ENCODE data around the gene EMC8.

EMC8 gene

DNA sequence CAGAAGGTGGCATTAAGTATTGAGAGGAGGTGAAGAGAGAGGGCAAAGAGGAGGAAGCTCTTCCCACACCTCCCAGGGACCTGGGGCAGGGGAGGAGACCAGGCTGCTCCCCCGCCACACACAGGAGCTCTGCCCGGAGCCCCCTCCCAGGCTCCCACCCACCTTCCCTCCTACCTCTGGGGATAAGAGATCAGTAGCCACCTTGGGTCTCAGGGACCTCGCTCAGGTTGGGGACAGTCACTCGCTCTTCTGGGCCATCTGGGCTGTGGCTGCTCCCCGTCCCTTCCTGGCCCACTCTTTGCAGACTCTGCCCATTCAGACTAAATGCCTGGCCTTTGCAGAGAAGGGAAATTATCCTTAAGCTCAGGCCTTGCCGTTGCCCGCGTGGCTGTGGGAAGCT is 33.6 kb downstream of the EMC8 start:
- Histone ChIP-seq H3K27ac (ENCODE audit: low read depth, low read length, severe bottlenecking) (no peak overlapping the region), H3K4me1 (ENCODE audit: control insufficient read depth, insufficient read depth, low read length, poor library complexity, severe bottlenecking) (peaks cover 11% of the 10 kb centered on the region), H3K4me3 (ENCODE audit: extremely low read depth, insufficient read depth, low read length, poor library complexity, severe bottlenecking) (no peak overlapping the region), H3K9me3 (ENCODE audit: control insufficient read depth, low read length) (no peaks in the 10 kb centered on the region), H3K36me3 (ENCODE audit: control insufficient read depth, insufficient read depth, low read length) (no peaks in the 10 kb centered on the region)
- 79 to 83% methylated on average over 7 of the region's 8 CpGs for WGBS, 2 experiments (ENCODE audit: insufficient coverage in 2 of 2)

DNA sequence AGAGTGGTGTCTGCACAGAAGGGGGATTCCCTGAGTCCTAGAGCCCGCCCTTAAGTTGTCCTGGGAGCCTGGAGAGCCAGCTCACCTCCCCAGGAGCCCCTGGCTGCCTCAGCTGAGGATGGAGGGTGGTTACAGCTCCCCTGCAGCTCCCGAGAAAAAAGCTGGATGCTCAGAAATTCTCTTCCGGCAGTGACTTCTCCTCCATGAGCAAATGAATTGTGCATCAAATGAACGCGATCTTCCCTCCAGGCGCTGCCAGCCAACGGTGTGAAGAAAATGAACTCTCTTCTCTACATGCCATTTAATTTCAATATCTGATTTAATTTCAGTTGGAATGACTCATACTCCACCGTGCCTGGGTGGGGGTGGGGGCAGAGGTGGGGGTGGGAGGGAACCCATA is 34.1 kb downstream of the EMC8 start:
- 77 to 83% methylated on average over 1 to 7 of the region's 8 CpGs for WGBS, 2 experiments (ENCODE audit: insufficient coverage in 2 of 2)
- Histone ChIP-seq H3K4me3 (ENCODE audit: extremely low read depth, insufficient read depth, low read length, poor library complexity, severe bottlenecking) (no peak overlapping the region), H3K36me3 (ENCODE audit: control insufficient read depth, insufficient read depth, low read length) (no peaks in the 10 kb centered on the region)

GRCh38 chr16:85763616-85764015 is 35.7 kb downstream of the EMC8 start:
- Histone ChIP-seq H3K4me1 (ENCODE audit: control insufficient read depth, insufficient read depth, low read length, poor library complexity, severe bottlenecking) (peaks cover 11% of the 10 kb centered on the region), H3K4me3 (ENCODE audit: extremely low read depth, insufficient read depth, low read length, poor library complexity, severe bottlenecking) (no peak overlapping the region), H3K9me3 (ENCODE audit: control insufficient read depth, low read length) (no peaks in the 10 kb centered on the region), H3K36me3 (ENCODE audit: control insufficient read depth, insufficient read depth, low read length) (no peaks in the 10 kb centered on the region), H3K27ac (ENCODE audit: low read depth, low read length, severe bottlenecking) (no peak overlapping the region)
- 80 to 100% methylated on average over 1 of the region's 2 CpGs for WGBS, 2 experiments (ENCODE audit: insufficient coverage in 2 of 2)

More for the DNA sequence above, 34.1 kb downstream of the EMC8 start:
- Histone ChIP-seq H3K27ac (ENCODE audit: low read depth, low read length, severe bottlenecking) (no peak overlapping the region), H3K9me3 (ENCODE audit: control insufficient read depth, low read length) (no peaks in the 10 kb centered on the region), H3K4me1 (ENCODE audit: control insufficient read depth, insufficient read depth, low read length, poor library complexity, severe bottlenecking) (peaks cover 11% of the 10 kb centered on the region)

DNA sequence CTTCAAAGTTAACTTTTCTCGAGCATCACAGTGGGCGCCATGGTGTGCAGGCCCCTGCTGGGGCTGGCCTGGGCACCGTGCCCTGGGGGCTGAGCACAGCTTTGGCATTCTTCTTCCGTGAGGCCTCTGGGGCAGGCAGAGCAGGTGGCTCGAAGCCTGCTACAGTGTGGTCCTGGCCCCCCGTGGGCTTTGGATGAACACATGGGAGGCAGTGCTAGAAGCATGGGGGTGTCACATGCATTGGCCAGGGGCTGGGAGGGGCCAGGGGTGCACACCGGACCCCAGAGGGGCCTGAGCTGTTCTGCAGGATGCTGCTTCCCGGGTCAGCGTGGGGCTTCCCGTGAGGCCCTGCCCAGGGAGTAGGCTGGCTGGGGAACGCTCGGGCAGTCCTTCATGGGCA is 36.4 kb downstream of the EMC8 start:
- Histone ChIP-seq H3K9me3 (ENCODE audit: control insufficient read depth, low read length) (no peaks in the 10 kb centered on the region), H3K4me1 (ENCODE audit: control insufficient read depth, insufficient read depth, low read length, poor library complexity, severe bottlenecking) (peaks cover 5% of the 10 kb centered on the region), H3K27ac (ENCODE audit: low read depth, low read length, severe bottlenecking) (no peak overlapping the region), H3K36me3 (ENCODE audit: control insufficient read depth, insufficient read depth, low read length) (no peaks in the 10 kb centered on the region), H3K4me3 (ENCODE audit: extremely low read depth, insufficient read depth, low read length, poor library complexity, severe bottlenecking) (no peak overlapping the region)
- WGBS, 2 experiments (ENCODE audit: insufficient coverage in 2 of 2) = 88 to 90% methylated on average over 12 of the region's 12 CpGs

DNA sequence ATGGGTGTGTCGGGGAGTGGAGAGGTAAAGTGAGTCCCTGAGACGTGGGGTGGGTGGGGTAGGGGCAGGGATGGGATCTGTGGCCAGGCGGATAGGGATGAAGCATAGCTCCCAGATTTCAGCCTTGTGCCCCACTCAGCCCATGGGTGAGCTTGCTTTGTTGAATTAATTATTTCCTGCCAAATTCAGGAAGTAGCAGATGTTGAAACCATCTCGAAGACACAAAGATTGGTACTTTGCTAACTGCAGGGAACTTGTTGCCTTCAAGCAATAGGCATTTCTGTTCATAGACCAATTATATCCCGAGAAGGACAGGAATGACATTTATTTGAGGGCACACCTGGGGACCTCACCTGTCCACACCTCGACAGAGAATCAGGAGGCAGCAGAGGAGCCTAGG is 37.5 kb downstream of the EMC8 start:
- H3K27ac ChIP-seq (ENCODE audit: low read depth, low read length, severe bottlenecking) = no peak overlapping the region
- no peaks in the 10 kb centered on the region for H3K36me3 ChIP-seq (ENCODE audit: control insufficient read depth, insufficient read depth, low read length)
- no peaks in the 10 kb centered on the region for H3K9me3 ChIP-seq (ENCODE audit: control insufficient read depth, low read length)
- no peak overlapping the region for H3K4me3 ChIP-seq (ENCODE audit: extremely low read depth, insufficient read depth, low read length, poor library complexity, severe bottlenecking)
- no peaks in the 10 kb centered on the region for H3K4me1 ChIP-seq (ENCODE audit: control insufficient read depth, insufficient read depth, low read length, poor library complexity, severe bottlenecking)
- WGBS, 2 experiments (ENCODE audit: insufficient coverage in 2 of 2) = 82 to 88% methylated on average over 3 to 5 of the region's 6 CpGs

DNA sequence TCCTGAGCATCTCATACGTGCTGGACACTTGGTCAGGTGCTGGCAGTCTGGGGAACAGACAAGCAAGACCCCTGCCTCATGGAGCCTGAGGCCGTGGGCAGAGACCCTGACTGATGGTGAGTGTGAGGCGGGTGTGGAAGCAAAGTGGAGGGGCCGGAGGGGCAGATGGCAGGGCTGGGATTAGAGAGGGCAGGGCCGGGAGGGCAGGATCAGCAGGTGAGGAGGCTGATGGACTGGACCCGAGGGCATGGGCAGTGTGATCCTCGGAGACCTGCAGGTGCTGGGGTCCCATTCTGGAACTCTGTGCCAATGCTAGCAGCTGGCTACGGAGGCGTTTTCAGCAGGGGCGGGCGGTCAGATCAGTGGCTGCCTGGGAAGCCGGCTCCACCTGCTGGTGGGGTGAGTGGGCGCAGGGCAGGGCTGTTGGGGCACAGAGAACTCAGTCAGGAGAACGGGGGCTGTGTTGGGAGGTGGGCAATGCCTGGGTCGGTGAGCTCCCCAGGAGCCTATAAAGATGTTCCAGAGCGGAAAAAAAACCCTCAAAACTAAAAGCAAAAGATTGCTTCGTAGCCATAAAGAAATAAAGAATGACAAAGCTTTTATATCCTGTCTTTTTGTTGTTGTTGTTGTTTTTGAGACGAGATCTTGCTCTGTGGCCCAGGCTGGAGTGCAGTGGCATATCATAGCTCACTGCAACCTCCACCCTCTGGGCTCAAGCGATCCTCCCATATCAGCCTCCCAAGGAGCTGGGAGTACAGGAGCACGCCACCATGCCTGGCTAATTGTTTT is 39.5 kb downstream of the EMC8 start:
- no peak overlapping the region for H3K4me3 ChIP-seq (ENCODE audit: extremely low read depth, insufficient read depth, low read length, poor library complexity, severe bottlenecking)
- no peaks in the 10 kb centered on the region for H3K36me3 ChIP-seq (ENCODE audit: control insufficient read depth, insufficient read depth, low read length)
- WGBS, 2 experiments (ENCODE audit: insufficient coverage in 2 of 2) = 79 to 83% methylated on average over 17 to 20 of the region's 20 CpGs
- no peaks in the 10 kb centered on the region for H3K4me1 ChIP-seq (ENCODE audit: control insufficient read depth, insufficient read depth, low read length, poor library complexity, severe bottlenecking)
- no peaks in the 10 kb centered on the region for H3K9me3 ChIP-seq (ENCODE audit: control insufficient read depth, low read length)
- H3K27ac ChIP-seq (ENCODE audit: low read depth, low read length, severe bottlenecking) = no peak overlapping the region

GRCh38 chr16:85759136-85759535 is 40.2 kb downstream of the EMC8 start:
- Histone ChIP-seq H3K4me3 (ENCODE audit: extremely low read depth, insufficient read depth, low read length, poor library complexity, severe bottlenecking) (no peak overlapping the region), H3K36me3 (ENCODE audit: control insufficient read depth, insufficient read depth, low read length) (no peaks in the 10 kb centered on the region), H3K27ac (ENCODE audit: low read depth, low read length, severe bottlenecking) (no peak overlapping the region), H3K4me1 (ENCODE audit: control insufficient read depth, insufficient read depth, low read length, poor library complexity, severe bottlenecking) (peaks cover 6% of the 10 kb centered on the region), H3K9me3 (ENCODE audit: control insufficient read depth, low read length) (no peaks in the 10 kb centered on the region)
- 85 to 95% methylated on average over 7 to 11 of the region's 16 CpGs for WGBS, 2 experiments (ENCODE audit: insufficient coverage in 2 of 2)

- Histone ChIP-seq H3K27ac (ENCODE audit: low read depth, low read length, severe bottlenecking) (no peak overlapping the region), H3K4me1 (ENCODE audit: control insufficient read depth, insufficient read depth, low read length, poor library complexity, severe bottlenecking) (peaks cover 21% of the 10 kb centered on the region), H3K36me3 (ENCODE audit: control insufficient read depth, insufficient read depth, low read length) (no peaks in the 10 kb centered on the region), H3K4me3 (ENCODE audit: extremely low read depth, insufficient read depth, low read length, poor library complexity, severe bottlenecking) (no peak overlapping the region), H3K9me3 (ENCODE audit: control insufficient read depth, low read length) (no peaks in the 10 kb centered on the region)
- WGBS, 2 experiments (ENCODE audit: insufficient coverage in 2 of 2) = 92 to 95% methylated on average over 4 to 6 of the region's 7 CpGs
Observed at GRCh38 chr16:85757341-85757822, 42.0 kb downstream of the EMC8 start.

DNA sequence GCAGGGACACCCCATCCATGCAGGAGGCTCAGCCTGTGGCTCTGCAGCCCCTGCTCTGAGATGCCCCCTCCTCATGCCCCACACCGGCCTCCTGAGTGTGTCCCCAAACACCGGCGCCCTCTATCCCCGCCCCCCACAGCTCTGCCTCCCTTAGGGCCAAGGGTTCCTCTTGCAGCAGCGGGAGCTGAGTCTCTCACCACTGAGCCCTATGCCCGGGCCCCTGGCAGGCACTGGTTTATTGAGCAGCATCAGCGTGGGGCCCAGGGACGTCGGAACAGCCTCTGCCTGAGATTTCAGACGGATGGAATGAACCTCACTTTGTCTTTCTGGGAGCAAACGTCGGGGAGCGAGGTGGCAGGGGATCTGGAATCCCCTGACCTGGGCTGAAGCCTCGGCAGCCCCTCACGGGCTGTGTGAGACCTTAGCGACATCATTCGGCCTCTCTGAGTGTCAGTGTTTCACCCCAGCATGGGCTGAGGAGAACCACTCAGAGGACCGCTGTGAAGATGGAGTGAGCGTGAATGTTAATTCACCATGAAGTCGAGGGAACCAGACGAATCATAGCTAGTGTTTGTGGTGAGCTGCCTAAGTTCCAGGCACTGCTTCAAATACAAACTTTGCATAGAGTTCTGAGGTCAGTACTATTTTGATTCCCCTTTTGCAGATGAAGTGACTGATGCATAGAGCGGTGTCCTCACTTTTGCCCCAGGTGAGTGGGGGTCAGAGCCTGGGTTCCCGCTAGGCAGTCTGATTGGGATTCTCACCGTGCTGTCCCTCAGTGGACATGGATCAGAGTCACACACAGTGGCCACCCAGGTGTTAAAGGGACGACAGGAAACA is 43.2 kb downstream of the EMC8 start:
- no peaks in the 10 kb centered on the region for H3K9me3 ChIP-seq (ENCODE audit: control insufficient read depth, low read length)
- no peak overlapping the region for H3K27ac ChIP-seq (ENCODE audit: low read depth, low read length, severe bottlenecking)
- 78 to 81% methylated on average over 24 to 25 of the region's 25 CpGs for WGBS, 2 experiments (ENCODE audit: insufficient coverage in 2 of 2)
- H3K36me3 ChIP-seq (ENCODE audit: control insufficient read depth, insufficient read depth, low read length) = no peaks in the 10 kb centered on the region
- peaks cover 30% of the 10 kb centered on the region for H3K4me1 ChIP-seq (ENCODE audit: control insufficient read depth, insufficient read depth, low read length, poor library complexity, severe bottlenecking)
- H3K4me3 ChIP-seq (ENCODE audit: extremely low read depth, insufficient read depth, low read length, poor library complexity, severe bottlenecking) = no peak overlapping the region

DNA sequence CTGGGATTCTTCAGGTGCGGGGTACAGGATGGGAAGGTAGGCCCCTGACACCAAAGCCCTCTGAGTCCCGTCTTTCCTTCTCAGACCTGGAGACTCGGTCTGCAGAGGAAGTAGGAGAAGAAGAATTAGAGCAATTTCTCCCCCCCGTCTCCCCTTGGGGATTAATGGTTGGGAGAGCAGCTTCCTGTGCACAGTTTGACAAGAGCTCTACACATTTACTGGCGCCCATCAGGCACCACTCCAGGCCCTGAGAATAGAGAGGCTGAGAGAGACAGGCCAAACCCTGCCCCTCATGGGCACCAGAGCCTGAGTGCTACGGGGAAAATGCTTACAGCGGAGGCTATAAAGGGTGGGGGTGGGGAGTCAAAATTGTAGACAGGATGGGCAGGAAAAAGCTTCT is 44.9 kb downstream of the EMC8 start:
- H3K36me3 ChIP-seq (ENCODE audit: control insufficient read depth, insufficient read depth, low read length) = no peaks in the 10 kb centered on the region
- WGBS, 2 experiments (ENCODE audit: insufficient coverage in 2 of 2) = 81 to 86% methylated on average over 4 to 5 of the region's 7 CpGs
- H3K27ac ChIP-seq (ENCODE audit: low read depth, low read length, severe bottlenecking) = no peak overlapping the region
- H3K9me3 ChIP-seq (ENCODE audit: control insufficient read depth, low read length) = no peaks in the 10 kb centered on the region
- no peak overlapping the region for H3K4me3 ChIP-seq (ENCODE audit: extremely low read depth, insufficient read depth, low read length, poor library complexity, severe bottlenecking)
- H3K4me1 ChIP-seq (ENCODE audit: control insufficient read depth, insufficient read depth, low read length, poor library complexity, severe bottlenecking) = peaks cover 30% of the 10 kb centered on the region
